Thoracic aorta (tissue), 2 donors: ENCODE data around the gene ACMSD. TPM values are rescaled to one million over a fixed set of nuclear protein-coding genes. Genes with fewer than 3 reads are reported as not detected.

Source experiments
- ATAC-seq: fragments of 150-250 bp; one replicate; pipeline ENCODE4 v1.8.0; 2017; ENCODE audit warnings: low read depth; ENCODE audit not compliant: insufficient number of reproducible peaks, low FRiP score
- DNase-seq: peaks from one replicate; pipeline ENCODE4 v3.0.0-alpha.2; 2020; ENCODE audit warnings: low spot score
- H3K27ac ChIP-seq, 2 donors: fragments of 200-600 bp; sonication (generic); 1 replicate in 1 of 2; 2 replicates in 1 of 2; pipeline ENCODE4 v1.5.1; 2016; ENCODE audit warnings: mild to moderate bottlenecking in 2 of 2, moderate library complexity in 2 of 2
- H3K27me3 ChIP-seq: fragments of 200-600 bp; sonication (generic); replicated peaks from 2 replicates; pipeline ENCODE4 v1.6.0; 2016; ENCODE audit warnings: mild to moderate bottlenecking; ENCODE audit not compliant: insufficient read depth
- H3K36me3 ChIP-seq: fragments of 200-600 bp; sonication (generic); one replicate; pipeline ENCODE4 v1.5.1; 2016
- H3K4me1 ChIP-seq, 2 donors: fragments of 200-600 bp; sonication (generic); 1 replicate in 1 of 2; 2 replicates in 1 of 2; pipeline versions ENCODE4 v1.5.1 to v1.6.0; 2016; ENCODE audit warnings: low read depth in 2 of 2, mild to moderate bottlenecking in 1 of 2; ENCODE audit not compliant: control insufficient read depth in 1 of 2
- H3K4me3 ChIP-seq: fragments of 200-600 bp; sonication (generic); 2 replicates; pipeline ENCODE4 v1.5.1; 2016; ENCODE audit warnings: mild to moderate bottlenecking
- H3K9me3 ChIP-seq: fragments of 200-600 bp; sonication (generic); 2 replicates; pipeline ENCODE4 v1.5.1; 2016
- total RNA-seq, 2 donors: library from RNA; depleted of rRNA; stranded (reverse); fragments of >200 nt; gene quantifications; one replicate each; pipeline versions ENCODE4 v1.1.0 to v1.2.3, GENCODE V29; 2016
- TF ChIP-seq, protein P1 (sequence below): fragments of 200-600 bp; sonication (generic); IDR thresholded peaks from one replicate; pipeline ENCODE4 v1.5.1; 2019; ENCODE audit warnings: antibody characterized with exemption

ACMSD gene
- total RNA-seq, 2 donors from 2014 or later = not detected

DNA sequence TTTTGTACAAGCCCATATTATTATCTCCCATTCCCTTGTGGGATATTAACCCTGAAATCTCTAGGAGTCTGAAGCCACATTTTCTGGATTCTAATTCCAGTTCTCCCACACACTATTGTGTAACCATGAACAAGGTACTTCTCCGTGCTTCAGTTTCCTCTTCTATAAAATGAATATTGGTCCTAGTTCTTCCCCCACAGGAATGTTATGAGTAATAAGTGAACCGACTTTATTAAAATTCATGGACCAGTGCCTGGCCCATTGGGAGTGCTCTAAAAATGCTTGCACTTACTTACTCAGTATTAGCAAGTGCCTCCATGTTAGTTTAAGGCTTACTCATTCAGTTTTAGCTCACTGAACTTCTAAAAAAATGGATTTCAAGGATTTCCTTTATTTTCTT lies 1.4 kb upstream of the ACMSD start:
- Histone ChIP-seq H3K36me3 (no peaks in the 10 kb centered on the region), H3K4me3 (no peak overlapping the region), H3K27ac (no peak overlapping the region), H3K27me3 (no peaks in the 10 kb centered on the region), H3K9me3 (peaks cover 5% of the 10 kb centered on the region), H3K4me1 (no peaks in the 10 kb centered on the region)
- TF ChIP-seq, protein P1, sequence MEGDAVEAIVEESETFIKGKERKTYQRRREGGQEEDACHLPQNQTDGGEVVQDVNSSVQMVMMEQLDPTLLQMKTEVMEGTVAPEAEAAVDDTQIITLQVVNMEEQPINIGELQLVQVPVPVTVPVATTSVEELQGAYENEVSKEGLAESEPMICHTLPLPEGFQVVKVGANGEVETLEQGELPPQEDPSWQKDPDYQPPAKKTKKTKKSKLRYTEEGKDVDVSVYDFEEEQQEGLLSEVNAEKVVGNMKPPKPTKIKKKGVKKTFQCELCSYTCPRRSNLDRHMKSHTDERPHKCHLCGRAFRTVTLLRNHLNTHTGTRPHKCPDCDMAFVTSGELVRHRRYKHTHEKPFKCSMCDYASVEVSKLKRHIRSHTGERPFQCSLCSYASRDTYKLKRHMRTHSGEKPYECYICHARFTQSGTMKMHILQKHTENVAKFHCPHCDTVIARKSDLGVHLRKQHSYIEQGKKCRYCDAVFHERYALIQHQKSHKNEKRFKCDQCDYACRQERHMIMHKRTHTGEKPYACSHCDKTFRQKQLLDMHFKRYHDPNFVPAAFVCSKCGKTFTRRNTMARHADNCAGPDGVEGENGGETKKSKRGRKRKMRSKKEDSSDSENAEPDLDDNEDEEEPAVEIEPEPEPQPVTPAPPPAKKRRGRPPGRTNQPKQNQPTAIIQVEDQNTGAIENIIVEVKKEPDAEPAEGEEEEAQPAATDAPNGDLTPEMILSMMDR = no peak
- no peak for DNase-seq
- no peak for ATAC-seq

DNA sequence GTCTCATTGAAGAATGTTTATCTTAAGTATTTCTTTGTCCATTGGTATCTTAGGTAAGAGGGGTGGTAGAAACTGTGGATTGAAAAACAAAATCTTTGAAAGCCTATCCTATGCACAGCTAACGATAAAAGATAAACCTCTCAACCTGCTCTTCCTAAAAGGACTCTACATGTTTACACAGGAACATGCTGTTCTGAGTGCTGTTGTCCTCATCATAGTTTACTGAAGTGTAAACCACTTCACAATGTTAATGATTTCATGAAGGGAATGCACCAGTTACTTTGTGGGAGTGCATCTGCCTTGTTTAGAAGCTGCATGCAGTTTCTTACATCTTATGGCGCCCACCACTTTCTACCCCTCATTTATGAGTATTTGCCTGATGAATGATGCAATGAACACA lies 1.2 kb downstream of the ACMSD start:
- Histone ChIP-seq H3K27ac (no peak overlapping the region), H3K4me1 (no peaks in the 10 kb centered on the region), H3K9me3 (peaks cover 5% of the 10 kb centered on the region), H3K27me3 (no peaks in the 10 kb centered on the region), H3K4me3 (no peak overlapping the region), H3K36me3 (no peaks in the 10 kb centered on the region)
- no peak for ATAC-seq
- TF ChIP-seq, protein P1 = no peak
- DNase-seq = no peak

DNA sequence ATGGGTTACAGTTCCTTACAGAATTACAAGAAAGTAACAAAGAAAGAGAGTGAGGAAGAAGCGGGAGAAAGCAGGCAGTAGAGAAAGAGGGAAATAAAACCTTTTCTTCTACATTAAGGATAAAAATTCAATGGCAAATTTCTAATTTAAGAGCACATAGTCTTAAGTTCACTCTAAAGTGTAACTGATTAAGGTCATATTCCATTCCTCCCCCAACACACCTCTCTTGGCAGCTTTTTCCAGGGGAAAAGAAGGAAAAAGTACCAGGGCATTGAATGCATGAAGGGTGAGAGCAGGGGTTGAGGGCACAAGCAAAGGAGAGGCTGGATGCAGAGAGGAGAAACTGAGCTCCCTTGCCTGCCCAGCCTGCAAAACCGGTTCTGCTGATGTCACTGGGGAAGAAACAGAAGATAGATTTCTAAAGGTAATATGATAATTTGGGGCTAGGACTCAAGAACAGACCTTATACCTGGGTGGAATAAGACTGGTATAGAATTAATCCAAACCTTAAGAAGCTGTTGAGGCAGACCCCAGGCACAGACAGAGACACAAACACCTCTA lies 4.6 kb downstream of the ACMSD start:
- TF ChIP-seq, protein P1 = no peak
- Histone ChIP-seq H3K27me3 (no peaks in the 10 kb centered on the region), H3K9me3 (no peaks in the 10 kb centered on the region), H3K27ac (no peak overlapping the region), H3K4me3 (no peak overlapping the region), H3K4me1 (no peaks in the 10 kb centered on the region), H3K36me3 (no peaks in the 10 kb centered on the region)
- ATAC-seq (no peak), DNase-seq (no peak)

DNA sequence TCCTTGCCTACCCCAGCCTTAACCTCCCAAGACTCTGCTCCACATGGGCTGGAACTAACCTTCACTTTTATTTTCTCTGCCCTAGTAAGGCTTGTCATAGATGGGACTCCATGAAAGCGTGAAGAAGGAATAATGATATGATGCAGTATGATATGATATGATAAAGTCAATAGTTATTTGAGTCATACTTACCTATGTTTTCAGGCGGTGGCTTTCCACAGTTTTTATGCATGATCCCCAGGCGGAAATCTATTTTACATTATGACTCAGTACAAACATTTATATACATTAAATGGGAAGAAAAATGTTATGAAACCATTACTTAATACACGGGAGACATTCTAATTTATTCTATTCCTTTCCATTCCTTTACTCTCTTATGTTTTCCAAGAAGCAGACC lies 5.6 kb downstream of the ACMSD start:
- DNase-seq = no peak
- H3K27ac ChIP-seq = no peak overlapping the region
- H3K9me3 ChIP-seq = no peaks in the 10 kb centered on the region
- no peak for ATAC-seq
- H3K4me1 ChIP-seq = no peaks in the 10 kb centered on the region
- no peaks in the 10 kb centered on the region for H3K36me3 ChIP-seq
- no peak overlapping the region for H3K4me3 ChIP-seq
- no peaks in the 10 kb centered on the region for H3K27me3 ChIP-seq
- TF ChIP-seq, protein P1 = no peak

DNA sequence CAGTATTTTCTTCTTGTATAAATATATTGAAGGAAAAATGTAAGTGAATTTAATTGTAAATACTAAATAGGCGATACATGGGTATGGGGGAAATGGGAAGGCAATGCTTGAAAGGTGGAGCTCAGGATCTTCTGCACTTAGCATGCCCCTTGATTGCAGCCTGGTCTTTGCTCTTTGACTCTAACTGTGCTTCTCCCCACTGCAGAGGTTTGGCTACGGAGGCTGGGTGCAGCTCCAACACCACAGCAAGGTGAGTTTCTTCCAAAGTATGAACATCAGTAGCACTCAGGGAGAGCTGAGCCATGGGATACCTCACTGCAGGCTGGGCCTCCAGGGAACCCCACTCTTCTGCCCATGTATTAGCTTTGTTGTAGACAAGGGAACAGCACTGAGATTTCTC lies 6.6 kb downstream of the ACMSD start:
- DNase-seq (no peak), ATAC-seq (no peak)
- Histone ChIP-seq H3K4me1 (no peaks in the 10 kb centered on the region), H3K4me3 (no peak overlapping the region), H3K9me3 (no peaks in the 10 kb centered on the region), H3K27ac (no peak overlapping the region), H3K36me3 (no peaks in the 10 kb centered on the region), H3K27me3 (no peaks in the 10 kb centered on the region)
- TF ChIP-seq, protein P1 = no peak
